Measurements from ENCODE around the gene C19orf85. TPM values are rescaled to one million over a fixed set of nuclear protein-coding genes. Genes with fewer than 3 reads are reported as not detected.

C19orf85 gene
- total and polyA plus RNA-seq, 2 experiments from 2014 or later = 1.7 to 3.4 TPM

GRCh38 chr19:55490478-55491432, 26.2 kb upstream of the C19orf85 start (continued):
- TF ChIP-seq ZNF462 (CRISPR knock-in tag; IDR thresholded peaks at IDR 0.05) = no peak

GRCh38 chr19:55489711-55490477, 25.3 kb upstream of the C19orf85 start:
- Mint-ChIP-seq H3K27me3 (ENCODE audit: insufficient read depth, low read depth, poor library complexity) (peaks cover 14% of the 10 kb centered on the region), H3K9me3 (no peaks in the 10 kb centered on the region; the same call in 2 of the 3 replicates), H3K4me3 (no peak overlapping the region), H3K27ac (no peak overlapping the region), H3K36me3 (ENCODE audit: low read depth) (no peaks in the 10 kb centered on the region; the same call in 2 of the 3 replicates), H3K4me1 (peaks cover 26% of the 10 kb centered on the region)
- Histone ChIP-seq H3K9me2 (ENCODE audit: insufficient read depth) (no peaks in the 10 kb centered on the region), H3K27me3 (ENCODE audit: insufficient read depth) (no peaks in the 10 kb centered on the region), H3F3A (replicated peaks; ENCODE audit: low read depth) (peaks cover 10% of the 10 kb centered on the region), H3K27ac (ENCODE audit: low read depth) (no peak overlapping the region), H2AFZ (no peak overlapping the region), H4K20me1 (replicated peaks; ENCODE audit: insufficient read depth) (no peaks in the 10 kb centered on the region), H3K4me3 (no peak overlapping the region), H3K4me2 (peak overlapping the region; percentile 68; the same call in 1 of the 2 replicates), H3K4me1 (ENCODE audit: insufficient read depth) (peaks cover 16% of the 10 kb centered on the region; the same call in 1 of the 2 replicates), H3K36me3 (ENCODE audit: insufficient read depth) (no peaks in the 10 kb centered on the region), H3K79me2 (replicated peaks; ENCODE audit: insufficient read depth) (no peaks in the 10 kb centered on the region)
- ATAC-seq (no peak), DNase-seq (ENCODE audit: low spot score) (no peak)
- no peak for TF ChIP-seq REST (IDR thresholded peaks at IDR 0.05; ENCODE audit: unreplicated experiment)
- TF ChIP-seq ZNF331 (CRISPR knock-in tag; IDR thresholded peaks at IDR 0.05; ENCODE audit: low read depth) = no peak
- no peak for TF ChIP-seq CTCF (conservative IDR thresholded peaks at IDR 0.05; ENCODE audit: low read depth in 2 of 2)
- TF ChIP-seq ETS1 (IDR thresholded peaks at IDR 0.05) = no peak
- TF ChIP-seq ZNF114 (CRISPR knock-in tag; IDR thresholded peaks at IDR 0.05) = no peak
- no peak for TF ChIP-seq EZH2phosphoT487 (IDR thresholded peaks at IDR 0.05; ENCODE audit: unreplicated experiment)
